ENCODE measurements around the gene CDCP1.

GRCh38 chr3:45087155-45087554, 59.0 kb downstream of the CDCP1 start:
- TF ChIP-seq POLR2AphosphoS5 (IDR thresholded peaks at IDR 0.05; ENCODE audit: borderline replicate concordance, low read depth, low read length) (no peak), EZH2 (IDR thresholded peaks at IDR 0.05) (no peak), FOXP2 (optimal IDR thresholded peaks at IDR 0.05; ENCODE audit: control extremely low read depth, extremely low read length, insufficient read depth) (no peak)
